HepG2 (cell line): ENCODE data around the gene TRMU. TPM values are rescaled to one million over a fixed set of nuclear protein-coding genes. Genes with fewer than 3 reads are reported as not detected.

ENCODE experiments used
- ATAC-seq: fragments of 200-7000 bp; cut with Tn5 transposase; 3 replicates; pipeline ENCODE4 v1.9.1; 2020; ENCODE audit warnings: mild to moderate bottlenecking, moderate library complexity
- BruUV-seq: library from RNA; stranded (reverse); fragments of 400-500 nt; replicated peaks from 2 replicates; lab custom pipeline; 2021; lab: Mats Ljungman, UMichigan
- CTCF ChIA-PET: fragments of 300-600 bp; formaldehyde crosslinking; extraction: SDS; loops from one replicate; lab custom pipeline; 2021; ENCODE audit warnings: low total read pairs, inconsistent platforms, low intra/inter-chr PET ratio; lab: Yijun Ruan, JAX
- POLR2A ChIA-PET: fragments of 350-600 bp; sonication (Branson Sonifier 250); formaldehyde crosslinking; loops from one replicate; lab custom pipeline; 2020; ENCODE audit warnings: antibody characterized with exemption, inconsistent platforms; lab: Yijun Ruan, JAX
- DNase-seq: peaks from one replicate; pipeline ENCODE4 v3.0.0-alpha.2; 2015; ENCODE audit warnings: low spot score
- FAIRE-seq: peaks from 3 replicates; lab custom pipeline; 2011; peaks lifted over from hg19 to GRCh38; lab: Jason Lieb, UNC
- H2AFZ ChIP-seq: one replicate; pipeline ENCODE4 v1.6.1; 2011; ENCODE audit warnings: low read length, inconsistent platforms
- H3K27ac ChIP-seq: fragments of 300-600 bp; 3 replicates; pipeline ENCODE4 v1.8.0; 2011; ENCODE audit warnings: mixed run types, mild to moderate bottlenecking, mixed read lengths, low read length, inconsistent platforms; ENCODE audit not compliant: insufficient read depth; ENCODE audit errors: extremely low read length
- H3K27me3 ChIP-seq, 2 experiments: fragments of 200-600 bp in 1 of 2; 2 replicates in 1 of 2; 3 replicates in 1 of 2; pipeline versions ENCODE4 v1.6.0 to v1.8.0; 2011; ENCODE audit warnings: low read length in 2 of 2, mild to moderate bottlenecking in 2 of 2, moderate library complexity in 2 of 2, inconsistent platforms in 1 of 2; ENCODE audit not compliant: insufficient read depth in 2 of 2, control insufficient read depth in 1 of 2
- H3K36me3 ChIP-seq, 2 experiments: fragments of 200-600 bp in 1 of 2; replicated peaks in 1 of 2; 2 replicates in 1 of 2; 3 replicates in 1 of 2; pipeline versions ENCODE4 v1.5.1 to v1.8.0; 2011; ENCODE audit warnings: low read length in 2 of 2, inconsistent platforms in 1 of 2; ENCODE audit not compliant: insufficient read depth in 2 of 2, control insufficient read depth in 1 of 2
- H3K4me1 ChIP-seq: 2 replicates; pipeline ENCODE4 v1.5.1; 2012; ENCODE audit warnings: low read length, inconsistent platforms; ENCODE audit not compliant: insufficient read depth
- H3K4me2 ChIP-seq: 2 replicates; pipeline ENCODE4 v1.6.0; 2011; ENCODE audit warnings: low read depth, low read length, inconsistent platforms
- H3K4me3 ChIP-seq, 3 experiments: fragments of 200-600 bp in 1 of 3; sonication (generic), shearing (Covaris generic) in 1 of 3; replicated peaks in 1 of 3; 2 replicates each; pipeline ENCODE4 v1.5.1; 2011 to 2016; ENCODE audit warnings: low read length in 3 of 3, inconsistent platforms in 2 of 3, low read depth in 2 of 3, mild to moderate bottlenecking in 2 of 3, control low read depth in 1 of 3, mixed read lengths in 1 of 3; ENCODE audit not compliant: insufficient read depth in 1 of 3
- H3K79me2 ChIP-seq: one replicate; pipeline ENCODE4 v1.6.1; 2011; ENCODE audit warnings: low read length, inconsistent platforms; ENCODE audit not compliant: insufficient read depth
- H3K9ac ChIP-seq: 2 replicates; pipeline ENCODE4 v1.6.0; 2011; ENCODE audit warnings: mild to moderate bottlenecking, low read depth, low read length, inconsistent platforms; ENCODE audit not compliant: insufficient read depth
- H3K9me3 ChIP-seq: 2 replicates; pipeline ENCODE4 v1.5.1; 2012; ENCODE audit warnings: mild to moderate bottlenecking, low read length
- H4K20me1 ChIP-seq: 2 replicates; pipeline ENCODE4 v1.6.0; 2011; ENCODE audit warnings: inconsistent platforms, mild to moderate bottlenecking, low read length, moderate library complexity; ENCODE audit not compliant: insufficient read depth
- FOSL2 ChIP-seq: sonication (generic); formaldehyde crosslinking; IDR thresholded peaks from 2 replicates; pipeline ENCODE4 v1.4.0; 2020; ENCODE audit warnings: missing genetic modification reagents
- FOXO1 ChIP-seq: sonication (generic); formaldehyde crosslinking; IDR thresholded peaks from 2 replicates; pipeline ENCODE4 v1.4.0; 2020; ENCODE audit warnings: missing genetic modification reagents
- KLF11 ChIP-seq: IDR thresholded peaks from 2 replicates; pipeline ENCODE4 v1.6.1; 2016; ENCODE audit warnings: missing compliant biosample characterization
- KMT2A ChIP-seq: sonication (generic); formaldehyde crosslinking; IDR thresholded peaks from 2 replicates; pipeline ENCODE4 v1.4.0; 2020; ENCODE audit warnings: missing genetic modification reagents
- MAZ ChIP-seq, 2 experiments: sonication (generic) in 1 of 2; formaldehyde crosslinking in 1 of 2; IDR thresholded peaks; 2 replicates each; pipeline versions ENCODE4 v1.5.0 to v1.6.1; 2012 to 2020; ENCODE audit warnings: low read depth in 2 of 2, mild to moderate bottlenecking in 2 of 2, borderline replicate concordance in 1 of 2, improper control_type of control experiment in 1 of 2, low read length in 1 of 2, missing genetic modification reagents in 1 of 2, moderate library complexity in 1 of 2
- NAIF1 ChIP-seq: sonication (generic); formaldehyde crosslinking; IDR thresholded peaks from 2 replicates; pipeline ENCODE4 v1.5.0; 2020; ENCODE audit warnings: mild to moderate bottlenecking, missing genetic modification reagents, borderline replicate concordance
- NFKB2 ChIP-seq: sonication (generic); formaldehyde crosslinking; IDR thresholded peaks from 2 replicates; pipeline ENCODE4 v1.4.0; 2020; ENCODE audit warnings: missing genetic modification reagents, borderline replicate concordance
- ONECUT2 ChIP-seq: sonication (generic); formaldehyde crosslinking; IDR thresholded peaks from 2 replicates; pipeline ENCODE4 v1.4.0; 2020; ENCODE audit warnings: missing genetic modification reagents
- POGZ ChIP-seq: sonication (generic); formaldehyde crosslinking; IDR thresholded peaks from 2 replicates; pipeline ENCODE4 v1.4.0; 2020; ENCODE audit warnings: mild to moderate bottlenecking, missing genetic modification reagents
- SAP130 ChIP-seq: IDR thresholded peaks from 2 replicates; pipeline ENCODE4 v1.6.1; 2016; ENCODE audit warnings: low read depth
- TRIM24 ChIP-seq: sonication (generic); formaldehyde crosslinking; IDR thresholded peaks from 2 replicates; pipeline ENCODE4 v1.8.0; 2022; ENCODE audit warnings: mild to moderate bottlenecking, missing genetic modification reagents
- ZBTB38 ChIP-seq: sonication (generic); formaldehyde crosslinking; IDR thresholded peaks from 2 replicates; pipeline ENCODE4 v1.5.1; 2020; ENCODE audit warnings: mild to moderate bottlenecking, missing genetic modification reagents
- ZIK1 ChIP-seq: sonication (generic); formaldehyde crosslinking; IDR thresholded peaks from 2 replicates; pipeline ENCODE4 v1.5.0; 2020; ENCODE audit warnings: mild to moderate bottlenecking, low read depth, missing genetic modification reagents, borderline replicate concordance
- ZNF225 ChIP-seq: sonication (generic); formaldehyde crosslinking; IDR thresholded peaks from 2 replicates; pipeline ENCODE4 v1.4.0; 2020; ENCODE audit warnings: mild to moderate bottlenecking, missing genetic modification reagents
- ZNF644 ChIP-seq: IDR thresholded peaks from 2 replicates; pipeline ENCODE4 v1.6.1; 2016; ENCODE audit warnings: low read depth
- ZNF7 ChIP-seq: IDR thresholded peaks from 2 replicates; pipeline ENCODE4 v1.6.1; 2016; ENCODE audit warnings: missing biosample characterization, missing genetic modification reagents
- WGBS: methylation state at CpG from one replicate; pipeline ENCODE4 v1.1.6; 2017; ENCODE audit warnings: low lambda C conversion rate; 5-methylcytosine and 5-hydroxymethylcytosine counted together
- in situ Hi-C: cut with HindIII; loops from 2 replicates; pipeline ENCODE4 v1.10.0; 2017; ENCODE audit warnings: low pct_unique_long_range_greater_than_20kb; ENCODE audit not compliant: extremely low pct_ligation_motif_present
- intact Hi-C: fragments of 100-400 bp; cut with micrococcal nuclease; formaldehyde crosslinking; loops from one replicate; pipeline ENCODE4 v1.10.0; 2022; ENCODE audit not compliant: unreplicated experiment
- polyA plus RNA-seq, 8 experiments: library from polyadenylated mRNA; depleted of rRNA in 3 of 8; stranded (reverse) in 7 of 8; unstranded in 1 of 8; fragments of >200 nt; fragmentation: Illumina TruSeq in 4 of 8; extraction: Trizol in 4 of 8; gene quantifications; 2 replicates each; pipeline versions ENCODE4 v1.2.1 to v1.2.3, GENCODE V29; 2011 to 2016; ENCODE audit warnings: low read depth in 4 of 8, missing spikeins in 1 of 8, mixed read lengths in 1 of 8; ENCODE audit not compliant: insufficient read depth in 1 of 8
- total RNA-seq, 5 experiments: library from RNA; depleted of rRNA; stranded (reverse); fragments of >200 nt; fragmentation: Illumina TruSeq; extraction: Trizol; gene quantifications; 2 replicates each; pipeline ENCODE4 v1.2.3, GENCODE V29; 2016; ENCODE audit warnings: low read depth in 1 of 5
- TF ChIP-seq, protein P1 (sequence below), 2 experiments: sonication (generic) in 1 of 2; formaldehyde crosslinking in 1 of 2; IDR thresholded peaks; 2 replicates each; pipeline versions ENCODE4 v1.4.0 to v1.6.1; 2018 to 2020; ENCODE audit warnings: missing genetic modification reagents in 2 of 2, borderline replicate concordance in 1 of 2, low read depth in 1 of 2, mild to moderate bottlenecking in 1 of 2, missing biosample characterization in 1 of 2
- TF ChIP-seq, protein P2 (sequence below): sonication (generic); formaldehyde crosslinking; IDR thresholded peaks from 2 replicates; pipeline ENCODE4 v1.9.0; 2021; ENCODE audit warnings: missing genetic modification reagents, borderline replicate concordance
- TF ChIP-seq, protein P3 (sequence below): sonication (generic); formaldehyde crosslinking; IDR thresholded peaks from 2 replicates; pipeline ENCODE4 v1.5.0; 2020; ENCODE audit warnings: missing genetic modification reagents, mild to moderate bottlenecking, borderline replicate concordance
- TF ChIP-seq, protein P4 (sequence below): sonication (generic); formaldehyde crosslinking; IDR thresholded peaks from 2 replicates; pipeline ENCODE4 v1.4.0; 2020; ENCODE audit warnings: missing genetic modification reagents, borderline replicate concordance

Gene TRMU
- total and polyA plus RNA-seq, 2 of the 13 experiments (the other 11 are each of a cell fraction or from before 2014, with no cell fraction given), result 31.0 to 50.2 TPM

DNA sequence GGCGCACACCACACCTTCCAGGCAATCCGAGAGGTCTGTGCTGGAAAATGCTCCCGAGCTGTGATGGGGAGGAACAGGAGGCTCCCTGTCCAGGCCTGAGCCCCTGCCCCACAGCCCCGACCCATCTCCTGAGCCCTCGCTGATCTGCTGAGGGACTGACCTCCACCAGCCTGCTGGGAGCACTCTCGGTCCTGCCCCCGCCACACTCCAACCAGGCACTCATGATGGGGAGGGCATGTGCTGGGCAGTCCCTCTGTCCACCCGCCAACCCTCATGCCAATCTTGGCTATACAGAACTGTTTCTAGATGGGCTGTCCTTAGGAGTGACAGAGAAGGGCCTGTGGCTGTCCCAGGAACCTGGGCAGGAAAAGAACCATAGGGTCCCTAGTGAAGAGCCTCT, 70.8 kb downstream of the TRMU start:
- no peak overlapping the region for H3K4me3 ChIP-seq
- no peak overlapping the region for H3K27ac ChIP-seq
- in situ Hi-C loops, result no loop called here
- ATAC-seq (no peak), FAIRE-seq (no peak), DNase-seq (no peak)
- POLR2A ChIA-PET, result no interaction called here
- peaks cover 0 to 1% of the 10 kb centered on the region in 2 experiments; a peak in 1 of 5 replicates for H3K27me3 ChIP-seq
- 88% methylated on average over 1 of the region's 8 CpGs for WGBS
- no peaks in the 10 kb centered on the region for H3K9me3 ChIP-seq
- no peaks in the 10 kb centered on the region for H3K79me2 ChIP-seq
- H3K9ac ChIP-seq, result no peak overlapping the region
- peaks cover 7% of the 10 kb centered on the region; the same call in 1 of the 2 replicates for H3K4me1 ChIP-seq
- H3K36me3 ChIP-seq, result no peaks in the 10 kb centered on the region
- CTCF ChIA-PET, result no interaction called here
- intact Hi-C loops, result no loop called here
- no peak overlapping the region for H2AFZ ChIP-seq
- BruUV-seq, result no TSS peak
- H3K4me2 ChIP-seq, result no peak overlapping the region
- TF ChIP-seq NFKB2 (CRISPR knock-in tag) (no peak), FOXO1 (CRISPR knock-in tag) (no peak), ZBTB38 (CRISPR knock-in tag) (no peak), MAZ (IDR thresholded peaks at IDR 0.05; ENCODE audit: borderline replicate concordance, low read depth, low read length) (no peak), MAZ (CRISPR knock-in tag; IDR thresholded peaks at IDR 0.05; ENCODE audit: low read depth) (no peak), POGZ (CRISPR knock-in tag) (no peak), ZNF225 (no peak), ZNF7 (CRISPR knock-in tag) (no peak), KLF11 (CRISPR knock-in tag) (no peak), FOSL2 (CRISPR knock-in tag) (no peak), SAP130 (no peak), KMT2A (no peak), ZIK1 (CRISPR knock-in tag) (no peak), ZNF644 (CRISPR knock-in tag) (no peak), ONECUT2 (CRISPR knock-in tag) (no peak), NAIF1 (CRISPR knock-in tag) (no peak), TRIM24 (CRISPR knock-in tag) (no peak)
- TF ChIP-seq, protein P1, sequence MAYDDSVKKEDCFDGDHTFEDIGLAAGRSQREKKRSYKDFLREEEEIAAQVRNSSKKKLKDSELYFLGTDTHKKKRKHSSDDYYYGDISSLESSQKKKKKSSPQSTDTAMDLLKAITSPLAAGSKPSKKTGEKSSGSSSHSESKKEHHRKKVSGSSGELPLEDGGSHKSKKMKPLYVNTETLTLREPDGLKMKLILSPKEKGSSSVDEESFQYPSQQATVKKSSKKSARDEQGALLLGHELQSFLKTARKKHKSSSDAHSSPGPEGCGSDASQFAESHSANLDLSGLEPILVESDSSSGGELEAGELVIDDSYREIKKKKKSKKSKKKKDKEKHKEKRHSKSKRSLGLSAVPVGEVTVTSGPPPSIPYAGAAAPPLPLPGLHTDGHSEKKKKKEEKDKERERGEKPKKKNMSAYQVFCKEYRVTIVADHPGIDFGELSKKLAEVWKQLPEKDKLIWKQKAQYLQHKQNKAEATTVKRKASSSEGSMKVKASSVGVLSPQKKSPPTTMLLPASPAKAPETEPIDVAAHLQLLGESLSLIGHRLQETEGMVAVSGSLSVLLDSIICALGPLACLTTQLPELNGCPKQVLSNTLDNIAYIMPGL (CRISPR knock-in tag; IDR thresholded peaks at IDR 0.05; ENCODE audit: borderline replicate concordance in 1 of 2, low read depth in 1 of 2), result no peak
- TF ChIP-seq, protein P2, sequence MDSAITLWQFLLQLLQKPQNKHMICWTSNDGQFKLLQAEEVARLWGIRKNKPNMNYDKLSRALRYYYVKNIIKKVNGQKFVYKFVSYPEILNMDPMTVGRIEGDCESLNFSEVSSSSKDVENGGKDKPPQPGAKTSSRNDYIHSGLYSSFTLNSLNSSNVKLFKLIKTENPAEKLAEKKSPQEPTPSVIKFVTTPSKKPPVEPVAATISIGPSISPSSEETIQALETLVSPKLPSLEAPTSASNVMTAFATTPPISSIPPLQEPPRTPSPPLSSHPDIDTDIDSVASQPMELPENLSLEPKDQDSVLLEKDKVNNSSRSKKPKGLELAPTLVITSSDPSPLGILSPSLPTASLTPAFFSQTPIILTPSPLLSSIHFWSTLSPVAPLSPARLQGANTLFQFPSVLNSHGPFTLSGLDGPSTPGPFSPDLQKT (CRISPR knock-in tag), result no peak
- TF ChIP-seq, protein P3, sequence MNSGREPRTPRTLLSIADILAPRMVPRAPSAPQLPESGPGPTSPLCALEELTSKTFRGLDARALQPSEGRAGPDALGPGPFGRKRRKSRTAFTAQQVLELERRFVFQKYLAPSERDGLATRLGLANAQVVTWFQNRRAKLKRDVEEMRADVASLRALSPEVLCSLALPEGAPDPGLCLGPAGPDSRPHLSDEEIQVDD, result no peak
- TF ChIP-seq, protein P4, sequence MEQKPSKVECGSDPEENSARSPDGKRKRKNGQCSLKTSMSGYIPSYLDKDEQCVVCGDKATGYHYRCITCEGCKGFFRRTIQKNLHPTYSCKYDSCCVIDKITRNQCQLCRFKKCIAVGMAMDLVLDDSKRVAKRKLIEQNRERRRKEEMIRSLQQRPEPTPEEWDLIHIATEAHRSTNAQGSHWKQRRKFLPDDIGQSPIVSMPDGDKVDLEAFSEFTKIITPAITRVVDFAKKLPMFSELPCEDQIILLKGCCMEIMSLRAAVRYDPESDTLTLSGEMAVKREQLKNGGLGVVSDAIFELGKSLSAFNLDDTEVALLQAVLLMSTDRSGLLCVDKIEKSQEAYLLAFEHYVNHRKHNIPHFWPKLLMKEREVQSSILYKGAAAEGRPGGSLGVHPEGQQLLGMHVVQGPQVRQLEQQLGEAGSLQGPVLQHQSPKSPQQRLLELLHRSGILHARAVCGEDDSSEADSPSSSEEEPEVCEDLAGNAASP (CRISPR knock-in tag), result no peak
- H4K20me1 ChIP-seq, result no peaks in the 10 kb centered on the region
